Liver (tissue), 3 donors: ENCODE data around the gene MERTK.

ENCODE experiments used
- JUND ChIP-seq, 2 donors: IDR thresholded peaks; 2 replicates each; pipeline ENCODE4 v1.6.1; 2016; ENCODE audit warnings: antibody characterized with exemption in 2 of 2
- NR2F2 ChIP-seq: IDR thresholded peaks from 2 replicates; pipeline ENCODE4 v1.6.1; 2016; ENCODE audit warnings: antibody characterized with exemption
- RAD21 ChIP-seq, 2 donors: IDR thresholded peaks; 2 replicates each; pipeline ENCODE4 v1.6.1; 2016; ENCODE audit warnings: antibody characterized with exemption in 2 of 2, mild to moderate bottlenecking in 2 of 2
- TF ChIP-seq, protein P1 (sequence below): fragments of 150-350 bp; IDR thresholded peaks from 2 replicates; pipeline ENCODE4 v1.5.1; 2017; ENCODE audit warnings: improper control_type of control experiment, low read depth, low read length; ENCODE audit not compliant: missing input control
- TF ChIP-seq, protein P2 (sequence below): IDR thresholded peaks from 2 replicates; pipeline ENCODE4 v1.6.1; 2016; ENCODE audit warnings: antibody characterized with exemption
- TF ChIP-seq, protein P3 (sequence below): IDR thresholded peaks from 2 replicates; pipeline ENCODE4 v1.6.1; 2016; ENCODE audit warnings: antibody characterized with exemption
- donor health status: healthy.
- donor health status: healthy.

DNA sequence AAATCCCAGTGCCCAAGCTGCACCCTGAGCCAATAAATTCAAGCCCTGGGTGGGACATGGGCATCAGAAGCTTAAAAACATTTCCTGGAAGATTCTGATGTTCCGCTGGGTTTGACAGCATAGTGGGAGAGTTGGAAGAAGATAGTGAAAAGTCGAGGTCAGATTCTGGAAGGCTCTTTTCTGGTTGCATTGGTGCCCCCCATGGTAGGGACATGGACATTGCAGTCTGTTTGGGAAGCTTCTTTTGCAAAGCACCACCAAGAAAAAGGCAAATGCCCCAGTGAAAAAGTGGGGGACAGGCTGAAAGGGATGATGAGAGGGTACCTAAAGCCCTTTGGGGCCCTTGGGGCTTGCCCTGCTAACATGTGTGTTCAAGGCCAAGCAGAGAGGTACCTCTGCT, 21.0 kb downstream of the MERTK start:
- TF ChIP-seq, protein P1, sequence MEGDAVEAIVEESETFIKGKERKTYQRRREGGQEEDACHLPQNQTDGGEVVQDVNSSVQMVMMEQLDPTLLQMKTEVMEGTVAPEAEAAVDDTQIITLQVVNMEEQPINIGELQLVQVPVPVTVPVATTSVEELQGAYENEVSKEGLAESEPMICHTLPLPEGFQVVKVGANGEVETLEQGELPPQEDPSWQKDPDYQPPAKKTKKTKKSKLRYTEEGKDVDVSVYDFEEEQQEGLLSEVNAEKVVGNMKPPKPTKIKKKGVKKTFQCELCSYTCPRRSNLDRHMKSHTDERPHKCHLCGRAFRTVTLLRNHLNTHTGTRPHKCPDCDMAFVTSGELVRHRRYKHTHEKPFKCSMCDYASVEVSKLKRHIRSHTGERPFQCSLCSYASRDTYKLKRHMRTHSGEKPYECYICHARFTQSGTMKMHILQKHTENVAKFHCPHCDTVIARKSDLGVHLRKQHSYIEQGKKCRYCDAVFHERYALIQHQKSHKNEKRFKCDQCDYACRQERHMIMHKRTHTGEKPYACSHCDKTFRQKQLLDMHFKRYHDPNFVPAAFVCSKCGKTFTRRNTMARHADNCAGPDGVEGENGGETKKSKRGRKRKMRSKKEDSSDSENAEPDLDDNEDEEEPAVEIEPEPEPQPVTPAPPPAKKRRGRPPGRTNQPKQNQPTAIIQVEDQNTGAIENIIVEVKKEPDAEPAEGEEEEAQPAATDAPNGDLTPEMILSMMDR = peak; percentile 19
- TF ChIP-seq, protein P2, sequence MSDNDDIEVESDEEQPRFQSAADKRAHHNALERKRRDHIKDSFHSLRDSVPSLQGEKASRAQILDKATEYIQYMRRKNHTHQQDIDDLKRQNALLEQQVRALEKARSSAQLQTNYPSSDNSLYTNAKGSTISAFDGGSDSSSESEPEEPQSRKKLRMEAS = no peak
- no peak for TF ChIP-seq NR2F2
- no peak for TF ChIP-seq JUND (IDR thresholded peaks at IDR 0.05)
- TF ChIP-seq RAD21 (IDR thresholded peaks at IDR 0.05) = peak; percentile 44 to 54
- TF ChIP-seq, protein P3, sequence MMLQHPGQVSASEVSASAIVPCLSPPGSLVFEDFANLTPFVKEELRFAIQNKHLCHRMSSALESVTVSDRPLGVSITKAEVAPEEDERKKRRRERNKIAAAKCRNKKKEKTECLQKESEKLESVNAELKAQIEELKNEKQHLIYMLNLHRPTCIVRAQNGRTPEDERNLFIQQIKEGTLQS = no peak
